Erythroblast (primary cell): ENCODE data around the gene SLC38A8.

ENCODE experiments used
- GATA1 ChIP-seq: IDR thresholded peaks from 2 replicates; pipeline ENCODE4 v1.6.1; 2011; ENCODE audit warnings: low read depth, mild to moderate bottlenecking, control low read depth, low read length, moderate library complexity
- POLR2A ChIP-seq: IDR thresholded peaks from 2 replicates; pipeline ENCODE4 v1.6.1; 2011; ENCODE audit warnings: mild to moderate bottlenecking, low read length

- no peak for TF ChIP-seq POLR2A
- no peak for TF ChIP-seq GATA1
Measured at GRCh38 chr16:84020353-84020752, 22.2 kb downstream of the SLC38A8 start.
